OCI-M2 (cell line): Measurements from ENCODE around the gene APH1B.

Experiments used
- DNase-seq: peaks from one replicate; lab custom pipeline; 2025; ENCODE audit not compliant: unreplicated experiment; lab: John Stamatoyannopoulos, UW

Gene APH1B

DNA sequence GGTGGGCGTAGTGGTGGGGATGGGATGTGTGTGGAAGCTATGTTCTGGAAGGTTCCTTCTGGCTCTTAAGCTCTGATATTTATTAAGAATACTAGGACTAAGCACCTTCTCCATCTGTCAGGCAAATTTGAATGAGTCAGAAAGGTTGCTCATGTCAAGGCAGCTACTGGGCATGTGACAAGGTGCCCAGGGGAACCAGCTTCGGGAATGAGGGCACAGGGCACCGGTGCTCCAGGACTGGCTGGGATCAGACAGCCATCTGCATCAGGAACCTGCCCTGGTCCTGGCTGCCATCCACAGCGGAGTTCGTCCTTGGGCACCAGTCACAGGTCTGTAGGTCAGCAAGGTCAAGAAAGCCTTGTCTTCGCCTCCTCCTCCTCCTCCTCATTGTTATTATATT lies 71.8 kb downstream of the APH1B start:
- no peak for DNase-seq

DNA sequence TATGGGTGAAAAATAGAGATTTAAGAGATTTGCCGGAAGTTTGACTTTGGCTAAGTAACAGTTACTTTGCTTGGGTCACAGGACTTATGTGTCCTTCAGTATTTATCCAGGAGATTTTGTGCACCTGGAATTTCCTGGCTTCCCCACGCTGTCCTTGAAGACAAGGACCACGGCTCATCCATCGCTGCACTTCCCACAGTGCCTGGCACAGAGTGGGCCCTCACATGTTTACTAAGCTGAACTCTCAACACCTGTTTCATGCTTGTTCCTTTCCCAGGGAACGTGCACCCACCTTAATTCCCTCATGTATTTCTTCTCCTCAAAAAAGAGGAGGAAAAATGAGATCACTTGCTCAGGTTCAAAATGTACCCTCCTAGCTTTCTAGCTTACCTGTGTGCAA lies 72.2 kb downstream of the APH1B start:
- DNase-seq: no peak

DNA sequence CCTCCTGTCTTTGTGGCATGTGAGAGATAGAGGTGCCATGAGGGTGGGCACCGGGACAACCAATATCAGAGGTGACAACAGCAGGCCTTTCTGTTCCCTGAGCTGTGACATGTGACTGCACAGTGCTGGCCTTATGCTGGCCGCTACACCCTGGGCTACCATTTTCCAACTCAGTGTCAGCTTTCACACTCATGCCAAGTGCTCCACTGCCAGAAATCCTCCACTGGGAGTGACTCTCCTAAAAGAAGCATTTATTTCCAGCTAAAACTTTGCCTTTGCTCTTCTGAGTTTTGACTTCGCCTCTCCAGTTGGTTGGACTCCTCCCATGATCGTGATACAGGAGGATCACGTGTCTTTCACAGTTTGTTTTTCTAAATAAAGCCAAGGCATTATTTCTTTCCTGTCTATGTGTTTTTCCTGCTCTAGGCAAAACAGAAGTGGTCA lies 72.8 kb downstream of the APH1B start:
- DNase-seq: no peak

DNA sequence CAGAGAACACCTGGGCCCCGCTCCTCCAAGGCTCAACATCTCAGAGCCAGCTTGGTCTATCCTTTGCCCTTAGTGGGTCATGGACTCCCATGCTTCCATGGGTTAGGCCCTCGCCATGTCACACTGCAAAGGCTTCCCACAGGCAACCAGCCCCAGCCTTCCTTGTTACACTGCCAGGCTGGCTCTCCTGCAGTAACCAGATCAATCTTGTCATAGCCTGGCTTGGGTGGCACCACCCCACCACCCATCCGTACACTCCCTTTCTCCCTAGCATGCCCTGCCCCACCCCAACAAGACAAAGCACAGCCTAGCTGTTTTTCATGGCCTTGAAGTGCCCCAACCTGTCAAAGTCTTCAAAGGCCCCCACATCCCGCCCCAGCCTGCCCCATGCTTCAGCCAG lies 73.8 kb downstream of the APH1B start:
- no peak for DNase-seq

DNA sequence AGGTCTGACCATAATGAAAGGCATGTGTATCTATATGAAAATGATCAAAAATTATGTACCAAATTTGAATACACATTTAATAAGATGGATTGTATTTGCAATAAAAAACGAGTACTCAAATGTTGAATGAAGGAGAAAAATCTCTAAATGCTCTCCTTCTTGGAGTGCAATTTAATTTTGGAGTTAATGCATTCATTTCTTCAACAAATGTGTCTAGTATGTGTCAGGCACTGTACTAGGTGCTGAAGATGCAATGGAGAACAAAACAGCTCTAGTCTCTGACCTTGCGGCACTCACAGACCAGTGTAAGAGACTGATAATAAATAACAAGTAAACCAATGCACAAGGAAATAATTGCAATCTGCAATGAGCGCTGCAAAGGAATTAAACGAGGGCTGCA lies 75.4 kb downstream of the APH1B start:
- no peak for DNase-seq

DNA sequence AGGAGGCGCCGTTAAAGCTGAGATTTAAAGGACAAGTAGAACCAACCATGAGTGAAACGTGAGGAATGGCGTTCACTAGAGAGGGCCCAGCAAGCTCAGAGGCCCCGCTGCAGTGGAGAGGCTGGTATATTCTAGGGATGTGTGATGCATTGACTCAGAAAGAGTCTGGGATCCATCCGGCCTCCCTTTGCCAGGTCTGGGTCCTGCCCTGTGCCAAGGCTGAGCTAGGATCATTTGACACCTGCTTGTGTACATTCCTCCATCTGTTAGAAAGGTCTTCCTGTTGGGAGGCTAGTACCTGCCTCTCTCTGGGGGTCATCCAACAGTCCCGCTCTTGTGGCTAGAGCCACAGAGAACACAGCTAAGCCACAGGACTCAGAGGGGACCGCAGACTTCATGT lies 75.9 kb downstream of the APH1B start:
- DNase-seq: no peak

DNA sequence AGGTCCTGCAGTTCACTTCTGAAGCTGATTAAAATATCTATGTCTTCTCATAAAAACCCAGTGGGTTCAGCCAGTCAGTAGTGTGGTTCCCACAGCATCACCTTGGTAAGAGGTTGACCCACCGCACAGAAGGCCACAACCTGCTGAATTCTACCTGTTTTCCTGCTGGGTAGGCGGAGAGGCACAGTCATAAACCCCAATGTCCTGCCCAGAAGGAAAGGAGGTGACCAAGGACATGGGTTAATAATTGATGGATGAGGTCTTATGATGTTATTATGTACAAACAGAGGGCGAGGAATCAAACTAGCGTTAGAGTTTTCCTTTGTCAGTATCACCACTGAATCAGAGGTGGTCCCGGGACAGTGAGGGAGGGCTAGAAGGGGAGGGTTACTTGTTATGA lies 76.5 kb downstream of the APH1B start:
- no peak for DNase-seq

DNA sequence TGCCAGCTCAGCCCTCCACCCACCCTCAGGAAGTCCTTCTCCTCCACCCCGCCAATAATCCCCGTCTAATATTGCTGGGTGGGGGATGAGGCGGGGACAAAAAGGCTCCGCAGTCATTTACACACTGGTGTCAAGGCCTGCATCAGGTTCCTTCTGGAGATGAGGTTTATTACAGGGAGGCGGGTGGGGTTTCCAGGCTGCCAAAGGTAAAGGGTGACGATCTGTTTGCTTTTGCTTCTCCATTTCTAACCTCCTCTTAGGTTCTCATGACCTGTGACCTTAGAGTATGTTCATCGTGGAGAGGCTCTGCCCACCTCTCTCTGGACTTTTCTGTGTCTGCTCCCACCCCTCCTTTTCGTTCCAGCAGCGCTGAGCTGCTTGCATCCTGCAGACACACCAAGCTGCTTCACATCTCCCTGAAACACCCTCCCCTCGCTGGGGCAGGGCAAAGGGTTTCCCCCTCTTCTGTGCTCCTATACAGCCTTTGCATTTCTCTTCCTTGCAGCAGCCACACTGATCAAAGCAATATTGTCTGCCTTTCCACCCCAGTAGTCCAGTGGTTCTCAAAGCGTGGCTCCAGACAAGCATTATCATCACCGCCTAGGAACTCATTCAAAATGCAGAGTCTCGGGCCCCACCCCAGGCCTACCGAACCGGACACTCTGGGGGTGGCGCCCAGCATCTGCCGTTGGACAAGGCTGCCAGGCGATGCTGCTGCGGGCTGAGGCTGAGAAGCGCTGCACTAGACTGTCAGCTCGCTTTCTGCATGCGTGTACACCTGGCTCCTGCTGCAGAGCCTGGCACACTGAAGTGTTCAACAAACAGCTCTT lies 77.6 kb downstream of the APH1B start:
- DNase-seq: no peak

DNA sequence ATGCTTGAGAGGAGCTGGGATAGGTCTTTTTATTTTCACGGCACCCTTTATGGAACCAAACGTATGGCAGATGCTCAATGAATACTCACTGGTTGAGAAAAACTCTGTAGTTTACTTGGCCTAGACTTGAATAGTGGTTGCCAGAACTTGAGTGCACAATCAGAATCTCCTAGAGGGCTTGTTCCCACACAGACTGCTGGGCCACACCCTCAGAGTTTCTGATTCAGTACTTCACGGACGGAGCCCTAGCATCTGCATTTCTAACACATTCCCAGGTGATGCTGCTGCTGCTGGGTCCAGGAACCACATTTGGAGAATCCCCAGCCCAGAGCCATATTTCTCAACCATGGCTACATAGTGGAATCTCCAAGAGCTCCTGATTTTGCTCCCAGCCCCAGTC lies 79.7 kb downstream of the APH1B start:
- no peak for DNase-seq

DNA sequence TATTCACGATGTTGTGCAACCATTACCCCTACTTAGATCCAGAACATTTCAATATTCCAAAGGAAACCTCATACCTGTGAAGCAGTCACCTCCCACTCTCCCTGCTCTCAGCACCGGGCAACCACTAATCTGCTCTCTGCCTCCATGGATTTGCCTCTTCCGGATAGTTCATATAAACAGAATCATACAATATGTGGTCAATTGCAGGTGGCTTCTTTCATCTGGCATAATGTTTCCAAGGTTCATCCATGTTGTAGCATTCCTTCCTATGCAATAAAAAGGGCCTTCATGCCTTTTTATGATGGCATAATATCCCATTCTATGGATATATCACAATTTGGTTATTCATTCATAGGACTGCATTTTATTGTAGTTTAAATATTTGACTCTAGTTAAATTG lies 80.3 kb downstream of the APH1B start:
- DNase-seq: no peak

DNA sequence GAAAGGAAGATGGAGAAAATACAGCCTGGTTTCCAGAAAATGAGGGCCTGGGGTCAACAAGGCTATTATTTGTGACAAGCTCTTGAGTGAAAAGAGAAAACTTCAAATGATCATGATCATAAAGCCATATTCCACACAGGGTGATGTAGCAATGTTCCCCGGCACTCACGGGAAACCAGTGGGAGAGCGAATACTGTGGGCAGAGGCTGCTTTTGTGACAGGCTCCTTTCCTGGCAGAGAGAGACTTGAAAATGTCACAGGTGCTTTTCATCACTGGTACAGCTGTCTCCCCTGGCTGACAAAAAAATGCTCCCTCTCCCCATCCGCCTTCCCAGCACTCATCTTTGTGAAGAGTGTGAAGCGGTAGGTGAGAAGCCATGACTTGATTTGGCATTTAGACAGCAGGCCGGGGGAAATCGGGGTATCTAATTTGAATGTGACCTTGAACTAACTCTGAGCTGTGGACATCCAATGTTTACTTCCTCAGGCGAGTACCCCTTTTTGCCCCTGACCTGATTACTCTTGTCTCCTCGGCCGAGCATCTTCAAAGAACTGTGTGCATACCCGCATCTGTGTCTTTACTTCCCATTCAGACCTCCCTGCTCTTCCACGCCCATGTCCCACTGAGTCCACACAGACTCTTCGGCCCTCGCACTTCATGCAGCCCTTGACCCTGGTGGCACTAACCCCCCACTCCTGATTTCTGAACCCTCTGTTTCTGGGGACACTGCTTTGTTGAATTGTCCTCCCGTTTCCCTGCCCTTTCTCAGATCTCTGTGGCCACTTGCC lies 81.0 kb downstream of the APH1B start:
- no peak for DNase-seq
